NCI-H146 (cell line): ENCODE measurements around the gene ATP13A3.

ENCODE experiments used
- DNase-seq: peaks from one replicate; lab custom pipeline; 2025; lab: John Stamatoyannopoulos, UW

The ATP13A3 gene

GRCh38 chr3:194439881-194440550 is 46.8 kb downstream of the ATP13A3 start:
- peak; percentile 88 for DNase-seq

- DNase-seq: no peak
These were observed 52.3 kb downstream of the ATP13A3 start for GRCh38 chr3:194434503-194434902.

- peak; percentile 21 for DNase-seq
These were observed 55.2 kb downstream of the ATP13A3 start for GRCh38 chr3:194431554-194431953.

- no peak for DNase-seq
These were observed 61.4 kb downstream of the ATP13A3 start for GRCh38 chr3:194425399-194425798.

GRCh38 chr3:194424953-194425352 is 61.8 kb downstream of the ATP13A3 start:
- no peak for DNase-seq

GRCh38 chr3:194424373-194424772 is 62.4 kb downstream of the ATP13A3 start:
- DNase-seq: no peak

- DNase-seq: no peak
These were observed 63.5 kb downstream of the ATP13A3 start for GRCh38 chr3:194423317-194423716.

- DNase-seq: no peak
These were observed 64.6 kb downstream of the ATP13A3 start for GRCh38 chr3:194422188-194422587.

- DNase-seq: no peak
These were observed 68.1 kb downstream of the ATP13A3 start for GRCh38 chr3:194418671-194419070.

- DNase-seq: no peak
These were observed 79.4 kb downstream of the ATP13A3 start for GRCh38 chr3:194407423-194407822.

GRCh38 chr3:194405766-194406165 is 81.0 kb downstream of the ATP13A3 start:
- DNase-seq: no peak

- DNase-seq: peak; percentile 78
These were observed 82.2 kb downstream of the ATP13A3 start for GRCh38 chr3:194404365-194405140.

GRCh38 chr3:194401868-194402329 is 84.9 kb downstream of the ATP13A3 start:
- no peak for DNase-seq

- DNase-seq: no peak
These were observed 85.5 kb downstream of the ATP13A3 start for GRCh38 chr3:194401346-194401745.

- DNase-seq: no peak
These were observed 86.9 kb downstream of the ATP13A3 start for GRCh38 chr3:194399874-194400411.

GRCh38 chr3:194399166-194399565 is 87.6 kb downstream of the ATP13A3 start, which contains the start of gene GP5:
TSS of gene GP5 (minus strand) at chr3:194399266. CDS start at chr3:194398282, 984 bp downstream.
- no peak for DNase-seq

GRCh38 chr3:194397757-194398312 is 89.0 kb downstream of the ATP13A3 start:
- DNase-seq: peak; percentile 38

- no peak for DNase-seq
These were observed 89.7 kb downstream of the ATP13A3 start for GRCh38 chr3:194396859-194397756.

- no peak for DNase-seq
These were observed 90.3 kb downstream of the ATP13A3 start for GRCh38 chr3:194396539-194396858.

GRCh38 chr3:194395778-194396538 is 90.8 kb downstream of the ATP13A3 start:
- DNase-seq: no peak

- peak; percentile 62 for DNase-seq
These were observed 91.6 kb downstream of the ATP13A3 start for GRCh38 chr3:194395212-194395611.
